NOMO-1 treated with DMSO at 0.1 percent for 48 hours (cell line): ENCODE data around the gene AKR7A3.
"Not testable (repeated sequence)": the region's sequence is repeated elsewhere in the genome, so short reads cannot be mapped to it uniquely, and the experiment has no call there.

Experiments
- DNase-seq: peaks from one replicate; lab custom pipeline; 2025; ENCODE audit not compliant: unreplicated experiment; lab: John Stamatoyannopoulos, UW

Gene AKR7A3

DNA sequence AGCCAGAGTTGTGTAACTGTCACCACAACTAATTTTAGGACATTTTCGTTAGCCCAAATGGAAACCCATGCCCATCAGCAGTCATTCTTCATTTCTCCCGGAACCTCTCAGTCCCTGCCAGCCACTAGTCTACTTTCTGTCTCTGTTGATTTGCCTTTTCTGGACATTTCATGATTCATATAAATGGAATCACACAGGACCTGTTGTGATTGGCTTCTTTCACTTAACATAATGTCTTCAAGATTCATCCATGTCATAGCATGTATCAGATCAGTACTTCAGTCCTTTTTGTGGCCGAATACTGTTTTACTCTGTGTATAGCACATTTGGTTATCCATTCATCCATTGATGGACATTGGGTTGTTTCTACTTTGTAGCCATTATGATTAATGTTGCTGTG is 30.6 kb upstream of the AKR7A3 start:
- peak; percentile 91 for DNase-seq

DNA sequence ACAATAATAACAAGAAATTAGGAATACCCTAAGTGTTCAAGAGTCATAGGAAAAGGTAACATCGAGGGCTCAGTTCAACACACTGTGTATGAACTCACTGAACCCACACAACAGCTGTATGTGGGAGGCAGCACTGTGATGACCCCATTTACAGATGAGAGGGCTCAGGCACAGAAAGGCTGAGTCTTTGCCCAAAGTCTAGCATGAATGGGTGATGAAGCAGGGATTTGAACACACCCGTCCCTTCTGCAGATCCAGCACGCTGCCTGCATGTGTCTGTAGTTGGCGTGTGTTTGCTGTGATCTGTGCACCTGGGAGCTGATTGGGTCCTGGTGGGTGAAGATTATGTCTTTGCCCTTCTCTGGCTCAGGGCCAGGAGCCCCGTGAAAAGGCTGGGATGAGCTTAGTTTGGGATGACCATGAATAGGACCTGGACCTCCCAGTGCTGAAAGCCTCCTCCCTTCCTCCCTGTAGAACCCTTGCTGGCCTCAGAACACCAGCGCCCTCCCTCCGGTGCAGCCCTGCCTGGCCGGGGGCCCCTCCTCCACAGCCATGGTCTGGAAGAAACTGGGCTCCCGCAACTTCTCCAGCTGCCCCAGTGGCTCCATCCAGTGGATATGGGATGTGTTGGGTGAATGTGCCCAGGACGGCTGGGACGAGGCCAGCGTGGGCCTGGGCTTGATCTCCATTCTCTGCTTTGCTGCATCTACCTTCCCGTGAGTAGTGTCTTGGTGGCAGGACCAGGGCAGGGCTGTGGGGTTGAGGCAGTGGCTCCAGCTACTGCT is 28.7 kb upstream of the AKR7A3 start:
- DNase-seq: no peak

DNA sequence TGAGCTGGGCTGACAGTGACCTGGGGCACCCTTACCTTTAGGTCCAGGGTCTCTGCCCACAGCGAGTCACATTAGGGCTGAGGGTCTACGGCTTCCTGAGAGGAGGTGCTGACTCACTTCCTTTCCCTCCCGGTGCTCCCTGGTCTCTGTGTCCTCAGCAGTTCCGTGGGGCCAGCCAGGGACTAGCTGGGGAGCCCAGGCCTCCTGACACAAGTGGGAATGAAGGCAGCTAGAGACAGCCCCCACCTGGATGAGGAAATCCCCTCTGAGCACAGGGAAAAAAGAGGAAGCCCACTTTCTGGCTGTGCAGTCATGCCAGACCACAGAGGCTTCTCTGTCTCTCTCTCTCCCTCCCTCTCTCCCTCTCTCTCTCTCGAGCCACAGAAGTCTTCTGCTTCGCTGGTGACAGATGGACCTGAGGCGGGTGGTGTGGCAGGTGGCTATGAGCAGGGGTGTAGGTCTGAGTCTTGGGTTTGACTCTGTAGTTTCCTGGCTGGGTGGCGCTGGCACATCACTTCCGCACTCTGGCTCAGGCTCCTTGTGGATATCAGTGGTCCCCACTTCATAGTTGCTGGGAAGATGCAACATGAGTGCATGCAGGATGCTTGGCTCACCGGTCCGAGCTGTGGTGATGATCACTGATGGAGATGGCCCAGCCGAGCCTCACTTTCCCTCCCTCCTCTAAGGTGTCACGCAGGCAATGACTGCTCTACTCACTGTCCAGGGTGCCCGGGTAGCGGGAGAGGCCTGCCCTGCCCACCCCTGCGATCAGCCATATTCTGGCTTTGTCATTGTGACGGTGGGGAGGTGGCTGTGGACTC is 27.0 kb upstream of the AKR7A3 start:
- DNase-seq: peak; percentile 83

DNA sequence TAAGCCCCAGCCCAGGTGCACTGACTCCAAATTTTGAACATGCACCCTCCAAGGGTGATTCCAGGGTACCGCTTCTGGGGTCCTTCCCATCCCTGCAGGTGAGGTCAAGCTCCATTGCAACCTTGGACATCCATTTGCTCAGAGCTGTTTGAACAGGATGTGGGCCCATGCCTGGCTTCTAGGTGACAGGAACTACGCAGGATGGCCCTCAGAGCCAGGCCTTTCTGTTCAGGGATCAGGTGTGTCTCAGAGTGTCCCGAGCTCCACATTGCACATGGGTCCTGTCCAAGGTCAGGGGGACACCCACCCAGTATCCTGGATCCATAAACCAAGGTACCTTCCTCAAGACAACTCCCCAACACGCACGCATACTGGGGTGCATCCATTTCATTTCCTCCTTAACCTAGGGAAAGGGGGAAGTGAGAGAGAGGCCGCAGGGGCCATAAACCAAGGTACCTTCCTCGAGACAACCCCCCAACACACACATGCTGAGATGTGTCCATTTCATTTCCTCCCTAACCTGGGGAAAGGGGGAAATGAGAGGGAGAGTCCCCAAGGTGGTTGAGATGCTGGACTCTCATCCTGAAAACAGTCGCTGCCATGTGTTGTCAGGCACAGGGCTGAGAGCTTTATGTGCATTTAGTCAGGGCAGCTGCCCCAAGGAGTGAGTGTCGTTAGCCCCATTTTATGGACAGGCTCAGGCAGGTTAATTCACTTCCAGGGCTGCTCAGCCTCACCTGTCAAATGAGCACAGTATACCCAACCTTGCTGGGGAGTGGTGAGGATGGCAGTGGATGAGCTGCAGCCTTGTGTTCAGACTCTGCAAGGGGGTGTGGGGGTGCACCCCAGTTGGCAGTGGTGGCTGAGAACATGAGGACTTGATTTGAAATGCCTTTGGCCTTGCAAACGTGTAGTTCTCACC is 25.7 kb upstream of the AKR7A3 start:
- peak; percentile 44 for DNase-seq

DNA sequence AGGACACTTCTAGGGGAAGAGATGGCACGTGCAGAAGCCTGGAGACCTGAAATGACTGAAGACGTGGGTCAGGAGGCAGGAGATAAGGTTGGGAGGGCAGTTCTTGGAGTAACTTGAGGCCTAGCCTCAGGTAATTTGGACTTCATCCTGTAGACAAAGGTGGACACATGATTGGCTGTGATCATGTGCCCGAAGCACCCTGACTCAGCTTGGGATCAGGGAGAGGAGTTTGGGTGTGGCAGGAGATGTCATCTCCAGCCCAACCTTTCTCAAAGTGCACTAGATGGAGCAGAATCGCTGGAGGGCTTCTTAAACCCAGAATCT is 25.0 kb upstream of the AKR7A3 start:
- DNase-seq: no peak

DNA sequence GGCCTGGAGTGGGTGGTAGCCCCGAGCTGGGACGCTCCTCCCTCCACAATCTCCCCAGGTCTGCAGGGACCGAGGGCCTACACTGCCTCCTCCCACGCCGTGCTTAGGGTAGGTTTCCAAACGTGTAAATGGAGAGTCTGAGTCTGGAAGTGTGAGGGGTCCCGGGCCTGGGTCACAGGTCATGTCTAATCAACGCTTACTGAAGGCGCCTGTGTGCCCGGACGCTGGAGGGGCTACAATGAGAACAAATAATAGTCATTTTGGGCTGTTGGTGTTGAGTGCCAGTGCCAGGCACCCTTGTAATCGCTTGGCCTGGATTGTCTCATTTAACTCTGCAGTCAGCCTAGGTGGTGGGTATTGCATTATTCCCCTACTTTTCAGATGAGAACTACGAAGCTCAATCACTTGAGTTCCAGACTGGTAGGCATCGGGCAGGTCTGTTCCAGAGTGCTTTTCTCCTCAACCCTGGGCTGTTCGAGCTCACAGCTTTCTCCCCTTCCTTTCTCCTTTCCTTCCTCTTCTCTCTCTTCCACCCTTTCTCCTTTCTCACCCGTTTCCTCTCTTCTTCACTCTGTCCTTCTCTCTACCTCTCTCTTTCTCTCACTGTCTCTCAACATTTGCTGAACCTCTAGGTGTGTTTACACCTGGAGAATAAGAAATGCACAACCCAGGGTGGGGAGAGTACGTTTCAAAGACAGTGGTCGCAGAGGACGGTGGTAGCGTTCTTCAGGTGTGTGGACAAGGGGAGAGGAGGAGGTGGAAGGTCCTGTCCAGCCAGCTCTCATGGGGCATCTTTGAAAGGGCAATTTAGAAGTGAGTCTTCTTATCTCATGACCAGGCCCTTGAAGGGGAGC is 24.4 kb upstream of the AKR7A3 start:
- DNase-seq: peak; percentile 9

DNA sequence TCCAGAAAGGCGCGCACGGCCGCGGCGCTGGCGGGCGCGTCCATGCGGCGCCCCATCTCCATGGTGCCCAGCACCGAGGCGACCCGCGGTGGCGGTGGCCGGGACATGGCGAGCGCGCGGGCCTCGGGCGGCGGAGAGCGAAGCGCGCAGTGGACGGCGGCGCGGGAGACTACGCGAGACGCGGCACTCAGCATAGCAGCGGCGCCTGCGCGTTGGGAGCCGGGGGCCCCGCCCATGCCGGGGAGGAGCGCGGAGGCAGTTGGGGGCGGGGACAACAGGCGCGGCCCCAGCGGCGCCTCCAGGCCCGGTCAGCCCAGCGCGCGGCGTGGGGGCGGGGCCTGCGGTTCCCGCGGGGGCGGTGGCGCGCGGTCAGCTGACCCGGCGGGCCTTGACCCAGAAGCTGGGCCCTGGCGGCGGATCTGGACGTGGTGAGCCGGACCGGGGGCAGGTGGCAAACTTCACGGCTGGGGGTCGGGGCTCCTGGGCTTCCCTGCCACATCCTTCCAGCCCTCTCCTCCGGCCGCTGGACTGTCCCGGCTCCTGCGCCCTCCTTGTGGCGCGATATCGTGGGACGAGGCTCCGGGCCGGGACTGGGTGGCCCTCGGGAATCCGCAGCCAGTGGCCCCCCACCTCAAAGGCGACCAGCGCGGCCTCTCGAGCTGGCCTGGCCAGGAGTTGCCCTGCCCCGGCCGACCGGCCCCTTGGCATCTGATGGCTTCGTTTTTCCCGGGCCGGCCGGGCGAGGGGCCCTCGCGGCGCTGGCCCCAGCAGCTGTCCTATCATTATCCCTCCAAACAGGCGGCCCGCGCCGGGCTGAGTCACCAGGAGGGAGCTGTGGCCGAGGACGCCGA is 23.6 kb upstream of the AKR7A3 start, which contains the start of the genes AKR7A2 and SLC66A1:
Gene AKR7A2 (minus strand): TSS at position 214 of the 851 bp plus-strand sequence. CDS start 20 bp downstream, at position 194.
Gene SLC66A1 (plus strand): TSS at position 396 of the 851 bp plus-strand sequence. CDS start 5,352 bp downstream, outside the sequence.
- DNase-seq: peak; percentile 86

DNA sequence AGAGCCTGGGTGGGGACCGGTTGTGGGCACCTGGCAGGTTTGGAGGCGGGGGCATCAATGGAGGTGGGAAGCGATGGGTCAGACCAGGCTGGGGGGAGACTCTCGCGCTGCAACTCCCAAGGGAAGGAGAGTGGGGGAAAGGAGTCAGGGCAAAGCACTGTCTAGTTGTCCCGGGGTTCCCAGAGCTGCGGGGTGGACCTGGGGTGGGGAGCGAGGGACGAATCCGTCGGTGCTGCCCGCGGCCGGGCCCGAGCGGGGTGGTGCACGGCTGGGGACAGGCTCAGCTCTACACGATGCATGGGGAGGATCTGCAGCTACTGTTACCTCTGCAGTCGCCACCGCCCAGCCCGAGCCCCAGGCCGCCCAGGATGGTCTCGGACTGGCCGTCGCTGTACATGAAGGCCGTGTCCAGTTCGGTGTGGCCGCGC is 22.9 kb upstream of the AKR7A3 start:
- DNase-seq: no peak

DNA sequence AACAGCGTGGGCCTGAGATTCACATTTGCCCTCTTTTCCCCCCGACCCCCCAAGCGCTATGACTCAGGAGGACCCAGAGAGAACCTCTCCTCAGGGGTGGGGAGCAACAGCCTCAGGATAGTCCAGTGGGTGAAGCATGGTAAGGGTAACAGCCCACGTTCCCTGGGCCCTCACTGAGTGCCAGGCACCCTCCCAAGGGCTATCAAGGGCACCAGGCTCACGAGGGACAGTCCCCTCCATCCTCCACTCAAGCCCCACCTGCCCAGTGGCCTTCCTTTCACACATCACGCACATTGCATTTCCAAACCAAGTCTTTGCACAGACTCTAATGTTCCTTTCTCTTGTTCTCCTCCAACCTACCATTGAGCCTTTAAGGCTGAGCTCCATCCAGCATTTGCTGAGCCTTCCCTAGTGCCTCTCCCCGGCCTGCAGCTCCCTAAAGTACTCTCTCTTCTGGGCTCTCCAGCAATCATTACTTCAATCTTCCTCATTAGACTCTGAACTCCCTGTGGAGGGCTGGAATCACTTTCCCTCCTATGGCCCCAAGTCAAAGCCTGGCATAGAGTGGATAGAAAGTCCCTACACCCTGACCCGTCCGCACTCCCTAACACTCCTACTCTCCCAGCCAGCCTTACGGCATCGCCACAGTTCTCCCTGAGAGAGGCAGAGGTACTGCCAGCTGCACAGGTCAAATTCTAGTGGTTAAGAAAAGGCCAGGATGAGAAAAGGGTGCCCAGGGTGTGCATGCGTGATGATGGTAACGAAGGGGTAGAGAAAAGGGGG is 22.3 kb upstream of the AKR7A3 start:
- peak; percentile 10 for DNase-seq

DNA sequence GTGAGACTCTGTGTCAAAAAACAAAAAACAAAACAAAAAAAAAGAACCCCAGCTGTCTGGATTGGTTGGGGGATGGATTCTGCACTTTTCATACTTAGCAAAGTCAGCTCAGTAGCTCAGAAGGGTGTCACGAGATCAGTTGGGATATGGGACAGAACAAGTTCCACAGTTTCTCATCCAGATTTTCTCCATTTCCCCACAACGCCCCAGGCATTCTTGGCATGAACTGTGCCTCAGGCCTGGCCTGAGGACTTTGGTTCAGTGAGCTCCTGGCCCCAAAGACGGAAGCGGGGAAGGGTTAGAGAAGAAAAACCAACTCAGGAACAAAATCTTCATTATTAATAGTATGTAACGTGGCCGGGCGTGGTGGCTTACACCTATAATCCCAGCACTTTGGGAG is 21.5 kb upstream of the AKR7A3 start:
- no peak for DNase-seq

DNA sequence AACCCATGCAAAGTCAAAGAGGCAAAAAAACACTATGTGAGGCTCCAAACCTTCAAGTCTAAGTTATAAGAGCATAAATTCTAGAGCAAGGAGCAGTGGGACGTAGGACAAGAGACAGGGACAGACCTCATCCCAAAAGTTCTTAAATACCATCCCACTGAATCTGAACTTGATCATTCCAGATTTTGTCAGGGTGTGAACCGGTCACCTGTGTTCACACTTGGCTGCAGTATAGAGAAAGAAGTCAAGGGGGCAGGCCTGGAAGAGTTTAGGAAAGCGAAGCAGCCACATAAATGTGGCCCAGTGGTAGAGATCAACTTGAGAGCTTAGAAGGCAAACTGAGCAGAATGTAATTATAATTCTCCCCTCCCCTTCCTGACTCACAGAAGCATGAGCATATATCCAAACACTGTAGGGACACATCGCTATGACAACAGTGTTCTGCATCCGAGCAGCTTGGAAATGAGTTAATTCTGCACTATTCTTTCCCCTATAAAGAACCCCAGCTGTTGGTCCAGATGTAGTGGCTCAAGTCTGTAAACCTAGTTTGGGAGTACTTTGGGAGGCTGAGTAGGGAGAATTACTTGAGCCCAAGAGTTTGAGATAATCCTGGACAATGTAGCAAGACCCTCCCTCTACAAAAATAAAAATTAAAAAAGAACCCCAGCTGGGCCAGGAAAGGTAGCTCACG is 20.7 kb upstream of the AKR7A3 start:
- no peak for DNase-seq

DNA sequence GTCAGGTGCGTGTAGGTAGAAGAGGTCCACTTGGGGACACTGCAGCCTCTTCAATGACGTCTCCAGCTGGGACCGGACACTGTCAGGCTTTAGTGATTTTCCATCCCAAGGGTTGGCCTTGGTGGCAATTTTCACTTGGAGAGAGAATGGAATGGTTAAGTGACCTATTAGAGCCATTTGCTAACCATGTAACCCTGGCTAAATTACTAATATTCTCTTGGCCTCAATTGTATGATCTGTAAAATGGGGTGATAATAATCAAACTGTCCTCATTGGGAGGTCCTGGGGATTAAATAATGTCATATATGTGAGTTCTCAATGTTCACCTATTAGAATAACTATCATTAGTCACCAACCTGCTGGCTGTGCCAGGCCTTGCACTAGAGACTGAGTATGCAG is 19.9 kb upstream of the AKR7A3 start:
- DNase-seq: no peak

DNA sequence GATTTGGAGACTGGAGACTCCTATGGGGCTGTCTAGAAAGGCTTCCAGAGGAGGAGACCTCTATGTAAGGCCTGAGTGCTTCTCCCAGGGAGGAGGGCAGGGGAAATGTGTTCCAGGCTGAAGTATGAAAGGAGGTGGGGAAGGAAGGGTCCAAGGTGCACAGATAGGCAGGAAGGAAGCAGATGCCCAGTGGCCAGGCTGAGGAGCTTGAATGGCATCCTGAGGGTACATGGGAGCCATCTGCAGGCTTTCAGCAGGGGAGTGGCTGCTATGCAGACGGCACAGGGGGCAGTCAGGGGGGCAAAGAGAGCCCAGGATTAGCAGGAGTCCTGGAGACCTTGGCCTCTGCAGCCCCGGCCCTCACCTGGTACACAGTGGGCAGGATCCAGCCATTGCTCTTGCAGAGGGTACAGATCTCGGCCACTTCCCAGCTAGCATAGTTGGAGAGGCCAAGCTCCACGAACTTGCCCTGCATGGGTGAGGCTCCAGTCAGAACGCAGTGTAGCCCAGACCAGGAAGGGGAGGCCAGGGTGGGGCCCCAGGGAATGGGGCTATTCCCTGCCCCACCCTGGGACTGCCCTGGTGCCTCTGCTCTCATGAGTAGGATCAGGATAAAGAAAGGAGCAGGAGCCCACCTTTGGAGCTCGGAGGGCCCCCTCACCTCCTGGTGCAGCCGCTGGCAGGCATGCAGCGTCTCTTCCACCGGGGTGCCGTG is 19.4 kb upstream of the AKR7A3 start:
- no peak for DNase-seq

DNA sequence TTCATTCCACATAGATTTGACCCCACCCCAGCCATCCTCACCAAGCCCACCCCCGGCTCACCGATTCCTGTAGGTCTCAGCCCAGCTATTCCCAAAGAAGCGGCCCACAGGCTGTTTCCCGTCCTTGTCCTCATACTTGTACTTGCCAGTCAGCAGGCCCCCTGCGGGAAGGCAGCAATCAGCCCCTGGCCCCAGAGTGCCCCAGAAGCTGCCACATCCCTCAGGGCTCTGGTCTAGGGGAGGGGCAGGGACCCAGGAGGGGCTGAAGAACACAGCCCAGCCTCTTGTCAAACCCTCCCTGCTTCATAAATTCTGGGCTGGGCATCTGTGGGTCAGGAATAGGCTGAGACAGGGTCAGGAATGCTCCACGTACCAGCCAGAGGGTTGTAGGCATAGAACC is 18.4 kb upstream of the AKR7A3 start:
- no peak for DNase-seq

DNA sequence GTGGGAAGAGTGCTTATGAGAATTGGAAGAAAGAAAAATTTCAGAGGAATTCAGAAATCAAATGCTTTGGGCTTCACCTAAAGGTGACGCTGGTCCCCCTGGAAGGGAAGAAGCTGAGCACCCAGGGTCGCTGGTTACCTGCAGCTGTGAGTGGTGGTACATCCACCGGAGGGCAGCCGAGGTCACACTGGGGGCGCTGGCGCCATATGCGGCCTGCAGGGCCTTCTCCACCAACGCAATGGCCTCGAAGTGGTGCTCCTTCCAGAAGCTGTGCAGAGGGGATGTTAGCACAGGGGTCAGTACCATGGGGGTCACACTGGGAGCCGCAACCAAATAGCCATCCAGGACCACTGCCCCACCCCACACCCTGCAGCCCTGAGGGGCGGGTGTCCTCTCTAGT is 17.3 kb upstream of the AKR7A3 start:
- DNase-seq: no peak

DNA sequence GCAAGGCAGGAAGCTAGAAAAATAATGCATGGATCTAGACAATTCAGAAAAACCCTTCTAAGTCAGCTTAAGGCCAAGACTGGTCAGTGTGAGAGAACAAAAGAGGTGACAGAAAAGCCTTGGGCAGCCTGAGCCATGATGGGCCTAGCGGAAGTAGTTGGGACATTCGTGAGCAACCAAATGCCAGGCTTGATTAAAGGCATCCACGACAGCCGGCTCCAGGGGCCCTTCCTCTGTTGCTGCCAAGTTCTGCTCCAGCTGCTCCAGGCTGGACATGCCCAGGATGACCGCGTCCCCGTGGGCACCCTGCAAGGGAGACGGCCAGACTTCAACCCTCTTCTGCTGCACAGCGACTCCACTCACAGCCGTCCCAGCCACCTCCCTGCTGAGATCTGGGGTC is 15.5 kb upstream of the AKR7A3 start:
- not testable (repeated sequence) for DNase-seq

DNA sequence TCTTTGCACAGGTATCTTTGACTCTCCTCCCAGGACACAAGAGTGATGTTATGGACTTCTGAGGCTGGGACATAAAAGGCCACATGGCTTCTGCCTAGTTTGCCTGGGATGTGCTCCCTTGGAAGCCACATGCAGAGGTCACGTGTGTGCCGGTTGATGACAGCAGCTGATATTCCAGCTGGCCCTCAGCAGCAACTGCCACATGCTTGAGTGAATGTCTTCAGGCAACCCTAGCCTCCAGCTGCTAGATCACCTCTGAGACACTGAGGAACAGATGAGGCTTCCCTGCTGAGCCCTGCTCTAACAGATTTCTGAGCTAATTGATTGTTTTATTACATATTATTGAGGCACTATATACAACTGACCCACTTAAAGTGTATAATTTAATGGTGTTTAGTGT is 11.6 kb upstream of the AKR7A3 start:
- DNase-seq: no peak
